Endothelial cell of umbilical vein (primary cell): Measurements from ENCODE around the gene TXNRD2. TPM values are rescaled to one million over a fixed set of nuclear protein-coding genes. Genes with fewer than 3 reads are reported as not detected.

Experiments
- BruUV-seq: library from RNA; stranded (reverse); fragments of 400-500 nt; replicated peaks from 2 replicates; lab custom pipeline; 2021; lab: Mats Ljungman, UMichigan
- CTCF ChIA-PET: fragments of 300-600, 350-600 bp; sonication (Branson Sonifier 250); formaldehyde crosslinking; loops from one replicate; lab custom pipeline; 2021; ENCODE audit warnings: antibody characterized with exemption, inconsistent platforms; lab: Charles Lee
- POLR2A ChIA-PET: fragments of 300-600, 350-600 bp; sonication (Branson Sonifier 250); formaldehyde crosslinking; loops from one replicate; lab custom pipeline; 2021; ENCODE audit warnings: antibody characterized with exemption, inconsistent platforms; lab: Charles Lee
- DNase-seq: peaks from one replicate; pipeline ENCODE4 v3.0.0-alpha.2; 2011; ENCODE audit warnings: low read depth, low spot score
- FAIRE-seq: peaks from 2 replicates; lab custom pipeline; 2011; peaks lifted over from hg19 to GRCh38; lab: Jason Lieb, UNC
- H2AFZ ChIP-seq: 2 replicates; pipeline ENCODE4 v1.6.0; 2012; ENCODE audit warnings: low read depth, low read length, control low read depth, inconsistent platforms
- H3K27ac ChIP-seq: 2 replicates; pipeline ENCODE4 v1.5.1; 2011; ENCODE audit warnings: low read depth, mild to moderate bottlenecking, control low read depth, low read length, moderate library complexity; ENCODE audit not compliant: insufficient read depth
- H3K27me3 ChIP-seq, 2 experiments: 2 replicates each; pipeline versions ENCODE4 v1.6.0 to v1.6.1; 2011; ENCODE audit warnings: low read length in 2 of 2, mixed read lengths in 1 of 2; ENCODE audit not compliant: control insufficient read depth in 2 of 2, insufficient read depth in 2 of 2
- H3K36me3 ChIP-seq, 2 experiments: 2 replicates in 1 of 2; 3 replicates in 1 of 2; pipeline ENCODE4 v1.5.1; 2011; ENCODE audit warnings: low read length in 2 of 2, mild to moderate bottlenecking in 1 of 2, moderate library complexity in 1 of 2; ENCODE audit not compliant: control insufficient read depth in 2 of 2, insufficient read depth in 2 of 2; ENCODE audit errors: extremely low read depth in 1 of 2
- H3K4me1 ChIP-seq: 3 replicates; pipeline ENCODE4 v1.5.1; 2011; ENCODE audit warnings: mild to moderate bottlenecking, low read length; ENCODE audit not compliant: control insufficient read depth, insufficient read depth; ENCODE audit errors: extremely low read depth
- H3K4me2 ChIP-seq: 2 replicates; pipeline ENCODE4 v1.6.1; 2011; ENCODE audit warnings: low read length, control low read depth, mixed read lengths; ENCODE audit not compliant: insufficient read depth
- H3K4me3 ChIP-seq, 3 experiments: fragments of 200-600 bp in 1 of 3; sonication (generic), shearing (Covaris generic) in 1 of 3; replicated peaks in 1 of 3; 2 replicates each; pipeline ENCODE4 v1.5.1; 2011 to 2016; ENCODE audit warnings: control low read depth in 3 of 3, low read length in 3 of 3, mild to moderate bottlenecking in 2 of 3, inconsistent platforms in 1 of 3, low read depth in 1 of 3, moderate library complexity in 1 of 3; ENCODE audit not compliant: insufficient read depth in 1 of 3
- H3K79me2 ChIP-seq: 2 replicates; pipeline ENCODE4 v1.6.0; 2012; ENCODE audit warnings: low read length, inconsistent platforms; ENCODE audit not compliant: control insufficient read depth, insufficient read depth
- H3K9ac ChIP-seq: replicated peaks from 2 replicates; pipeline ENCODE3; 2011; ENCODE audit warnings: low read length, control low read depth; ENCODE audit not compliant: insufficient read depth; ENCODE audit errors: extremely low read depth
- H3K9me1 ChIP-seq: replicated peaks from 3 replicates; pipeline ENCODE4 v1.6.0; 2011; ENCODE audit warnings: mild to moderate bottlenecking, low read length; ENCODE audit not compliant: control insufficient read depth, insufficient read depth; ENCODE audit errors: extremely low read depth
- H3K9me3 ChIP-seq: replicated peaks from 2 replicates; pipeline ENCODE4 v1.5.1; 2012; ENCODE audit warnings: low read length, inconsistent platforms; ENCODE audit not compliant: control insufficient read depth, insufficient read depth
- H4K20me1 ChIP-seq: replicated peaks from 2 replicates; pipeline ENCODE3; 2011; ENCODE audit warnings: mild to moderate bottlenecking, low read length; ENCODE audit not compliant: control insufficient read depth, insufficient read depth; ENCODE audit errors: extremely low read depth
- CTCF ChIP-seq, 2 donors: IDR thresholded peaks; 1 replicate in 1 of 2; 2 replicates in 1 of 2; pipeline ENCODE4 v1.5.1; 2011; ENCODE audit warnings: low read length in 2 of 2, mild to moderate bottlenecking in 2 of 2, moderate library complexity in 2 of 2, control low read depth in 1 of 2, inconsistent platforms in 1 of 2, low read depth in 1 of 2; ENCODE audit not compliant: insufficient read depth in 1 of 2; ENCODE audit errors: extremely low read depth in 1 of 2
- EZH2 ChIP-seq: IDR thresholded peaks from 2 replicates; pipeline ENCODE4 v1.6.1; 2012; ENCODE audit warnings: borderline replicate concordance, low read depth, mild to moderate bottlenecking, moderate library complexity, low read length, inconsistent platforms; ENCODE audit not compliant: severe bottlenecking
- FOS ChIP-seq: IDR thresholded peaks from 2 replicates; pipeline ENCODE4 v1.6.1; 2011; ENCODE audit warnings: mild to moderate bottlenecking, low read length, moderate library complexity, borderline replicate concordance; ENCODE audit not compliant: insufficient read depth
- GATA2 ChIP-seq: IDR thresholded peaks from 2 replicates; pipeline ENCODE4 v1.7.0; 2011; ENCODE audit warnings: low read depth, mild to moderate bottlenecking, moderate library complexity, mixed read lengths, low read length; ENCODE audit not compliant: insufficient read length, insufficient read depth
- JUN ChIP-seq: IDR thresholded peaks from 2 replicates; pipeline ENCODE4 v1.6.1; 2011; ENCODE audit warnings: borderline replicate concordance, low read depth; ENCODE audit not compliant: insufficient read length, insufficient read depth
- MYC ChIP-seq: IDR thresholded peaks from one replicate; pipeline ENCODE4 v1.6.1; 2011; ENCODE audit warnings: mild to moderate bottlenecking, low read depth, low read length
- POLR2A ChIP-seq: IDR thresholded peaks from 2 replicates; pipeline ENCODE4 v1.6.1; 2012; ENCODE audit warnings: low read depth, mild to moderate bottlenecking, control low read depth, low read length
- POLR2AphosphoS5 ChIP-seq: IDR thresholded peaks from 2 replicates; pipeline ENCODE4 v1.6.1; 2012; ENCODE audit warnings: low read depth, mild to moderate bottlenecking, control low read depth, low read length, moderate library complexity; ENCODE audit not compliant: insufficient read depth
- dilution Hi-C: fragments of 300-500 bp; cut with MboI; formaldehyde crosslinking; loops from one replicate; pipeline ENCODE4 v1.15.0; 2019; ENCODE audit warnings: low sequenced_read_pairs; ENCODE audit not compliant: extremely low pct_ligation_motif_present
- intact Hi-C: fragments of 100-400 bp; cut with micrococcal nuclease; formaldehyde crosslinking; loops from one replicate; pipeline ENCODE4 v1.10.0; 2022
- polyA plus RNA-seq, 4 experiments: library from polyadenylated mRNA; depleted of rRNA in 3 of 4; stranded (reverse) in 3 of 4; unstranded in 1 of 4; fragments of >200 nt; gene quantifications; 2 replicates each; pipeline versions ENCODE4 v1.2.1 to v1.2.3, GENCODE V29; 2011 to 2012; ENCODE audit warnings: missing spikeins in 1 of 4
- total RNA-seq: library from RNA; stranded (reverse); gene quantifications from 2 replicates; pipeline ENCODE4 v1.2.3, GENCODE V29; 2021
- TF ChIP-seq, protein P1 (sequence below): IDR thresholded peaks from 2 replicates; pipeline ENCODE4 v1.6.1; 2011; ENCODE audit not compliant: insufficient read depth, insufficient read length

The TXNRD2 gene
- total and polyA plus RNA-seq, 2 donors (not counting 3 experiments of a cell fraction or from before 2014, with no cell fraction given) = 211 to 440 TPM

- dilution Hi-C loops (no loop called here), intact Hi-C loops (no loop called here)
- Histone ChIP-seq H3K4me1 (peaks cover 10% of the 10 kb centered on the region), H3K9me3 (no peaks in the 10 kb centered on the region), H3K27me3 (no peaks in the 10 kb centered on the region), H3K9me1 (no peaks in the 10 kb centered on the region), H3K4me3 (no peak overlapping the region), H3K9ac (no peak overlapping the region), H2AFZ (no peak overlapping the region), H4K20me1 (no peaks in the 10 kb centered on the region), H3K36me3 (peaks cover 0 to 5% of the 10 kb centered on the region in 2 experiments), H3K4me2 (no peak overlapping the region), H3K79me2 (peaks cover 8% of the 10 kb centered on the region), H3K27ac (no peak overlapping the region)
- peak; percentile 28 for FAIRE-seq
- DNase-seq = no peak
- POLR2A ChIA-PET = interaction anchor here (2.0 kb wide), 1 partner anchor 13 kb away, joined by 7 read pairs; the partner anchor contains the start of genes COMT and TXNRD2
- CTCF ChIA-PET = interaction anchor here (0.6 to 4.6 kb wide), 5 partner anchors 58 to 231 kb away, joined by 3 to 26 read pairs (median 4); no protein-coding TSS in a partner anchor
- TF ChIP-seq CTCF (IDR thresholded peaks at IDR 0.05; ENCODE audit: extremely low read depth in 1 of 2, insufficient read depth in 1 of 2, low read depth in 1 of 2, low read length in 2 of 2) = no peak
- TF ChIP-seq, protein P1, sequence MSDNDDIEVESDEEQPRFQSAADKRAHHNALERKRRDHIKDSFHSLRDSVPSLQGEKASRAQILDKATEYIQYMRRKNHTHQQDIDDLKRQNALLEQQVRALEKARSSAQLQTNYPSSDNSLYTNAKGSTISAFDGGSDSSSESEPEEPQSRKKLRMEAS = no peak
- no peak for TF ChIP-seq EZH2
- TF ChIP-seq JUN = no peak
- no peak for TF ChIP-seq POLR2A
- no peak for TF ChIP-seq MYC
- no peak for TF ChIP-seq GATA2
- no peak for TF ChIP-seq FOS
- no peak for TF ChIP-seq POLR2AphosphoS5
- no TSS peak for BruUV-seq
Observed at GRCh38 chr22:19955241-19956128, 13.9 kb upstream of the TXNRD2 start.
